HCT116 (cell line): ENCODE measurements around the gene CELF4. TPM values are rescaled to one million over a fixed set of nuclear protein-coding genes. Genes with fewer than 3 reads are reported as not detected.

Source experiments
- ATAC-seq: fragments of 200-7000 bp; cut with Tn5 transposase; 2 replicates; pipeline ENCODE4 v1.9.1; 2020; ENCODE audit warnings: mild to moderate bottlenecking, moderate library complexity
- BruUV-seq: library from RNA; stranded (reverse); fragments of 400-500 nt; replicated peaks from 2 replicates; lab custom pipeline; 2021; lab: Mats Ljungman, UMichigan
- CTCF ChIA-PET: fragments of 300-600 bp; sonication (Branson Sonifier 250); formaldehyde crosslinking; loops from one replicate; lab custom pipeline; 2021; ENCODE audit warnings: antibody characterized with exemption; lab: Charles Lee
- POLR2A ChIA-PET: fragments of 300-600, 350-600 bp; sonication (Branson Sonifier 250); formaldehyde crosslinking; loops from one replicate; lab custom pipeline; 2021; ENCODE audit warnings: antibody characterized with exemption; lab: Charles Lee
- RAD21 ChIA-PET, 2 experiments: fragments of 300-600 bp; sonication (Branson Sonifier 250); formaldehyde crosslinking; loops; one replicate each; lab custom pipeline; 2023; ENCODE audit warnings: low total read pairs in 2 of 2; ENCODE audit not compliant: uncharacterized antibody in 2 of 2, unreplicated experiment in 2 of 2, low non-redundant PET in 1 of 2; lab: Charles Lee
- DNase-seq: peaks from one replicate; pipeline ENCODE4 v3.0.0-alpha.2; 2010; ENCODE audit warnings: low read depth, low spot score
- H2AFZ ChIP-seq: fragments of 200-600 bp; shearing (Covaris generic), sonication (generic); 2 replicates; pipeline ENCODE4 v1.6.1; 2017; ENCODE audit warnings: low read depth, mixed run types, mixed read lengths, antibody characterized with exemption, low read length; ENCODE audit not compliant: poor library complexity, severe bottlenecking
- H3K27ac ChIP-seq: 2 replicates; pipeline ENCODE4 v1.5.1; 2012; ENCODE audit warnings: low read depth, low read length
- H3K27me3 ChIP-seq: fragments of 200-600 bp; sonication (generic); 2 replicates; pipeline ENCODE4 v1.6.1; 2016; ENCODE audit warnings: mixed run types, low read length, mixed read lengths; ENCODE audit not compliant: insufficient read depth
- H3K36me3 ChIP-seq, 2 experiments: fragments of 200-500 bp in 1 of 2; fragments of 200-600 bp in 1 of 2; sonication (Bioruptor generic) in 1 of 2; sonication (generic) in 1 of 2; 2 replicates each; pipeline versions ENCODE4 v1.5.1 to v1.6.1; 2014 to 2016; ENCODE audit warnings: low read length in 2 of 2, inconsistent platforms in 1 of 2, mixed read lengths in 1 of 2, mixed run types in 1 of 2; ENCODE audit not compliant: insufficient read depth in 2 of 2, control insufficient read depth in 1 of 2
- H3K4me1 ChIP-seq, 2 experiments: fragments of 200-600 bp in 1 of 2; sonication (generic) in 1 of 2; 2 replicates each; pipeline versions ENCODE4 v1.5.1 to v1.6.1; 2012 to 2017; ENCODE audit warnings: low read length in 2 of 2, inconsistent platforms in 1 of 2, mild to moderate bottlenecking in 1 of 2, mixed read lengths in 1 of 2, mixed run types in 1 of 2, moderate library complexity in 1 of 2; ENCODE audit not compliant: insufficient read depth in 2 of 2, control insufficient read depth in 1 of 2
- H3K4me2 ChIP-seq: fragments of 200-600 bp; sonication (generic); 2 replicates; pipeline ENCODE4 v1.6.1; 2017; ENCODE audit warnings: mixed run types, low read length, mixed read lengths
- H3K4me3 ChIP-seq, 2 experiments: fragments of 200-600 bp in 1 of 2; sonication (generic) in 1 of 2; replicated peaks in 1 of 2; 2 replicates each; pipeline ENCODE4 v1.5.1; 2011 to 2016; ENCODE audit warnings: low read length in 2 of 2, control low read depth in 1 of 2, low read depth in 1 of 2, mild to moderate bottlenecking in 1 of 2, mixed read lengths in 1 of 2, mixed run types in 1 of 2
- H3K79me2 ChIP-seq: fragments of 200-600 bp; sonication (generic); 2 replicates; pipeline ENCODE4 v1.6.1; 2017; ENCODE audit warnings: mild to moderate bottlenecking, mixed run types, low read length, moderate library complexity, mixed read lengths; ENCODE audit not compliant: insufficient read depth
- H3K9ac ChIP-seq: fragments of 200-600 bp; sonication (generic); 2 replicates; pipeline ENCODE4 v1.6.1; 2016; ENCODE audit warnings: low read length, mixed read lengths
- H3K9me2 ChIP-seq: fragments of 200-600 bp; sonication (generic), shearing (Covaris generic); 2 replicates; pipeline ENCODE4 v1.6.1; 2017; ENCODE audit warnings: mixed run types, mild to moderate bottlenecking, moderate library complexity; ENCODE audit not compliant: insufficient read depth
- H3K9me3 ChIP-seq, 2 experiments: fragments of 200-500 bp in 1 of 2; fragments of 200-600 bp in 1 of 2; sonication (Bioruptor generic) in 1 of 2; sonication (generic) in 1 of 2; 2 replicates each; pipeline ENCODE4 v1.6.1; 2014 to 2017; ENCODE audit warnings: low read length in 2 of 2, mixed read lengths in 2 of 2, inconsistent platforms in 1 of 2, low read depth in 1 of 2, mild to moderate bottlenecking in 1 of 2, mixed run types in 1 of 2, moderate library complexity in 1 of 2; ENCODE audit not compliant: control insufficient read depth in 1 of 2, insufficient read depth in 1 of 2
- H4K20me1 ChIP-seq: fragments of 200-600 bp; sonication (generic), shearing (Covaris generic); 2 replicates; pipeline ENCODE4 v1.6.1; 2017; ENCODE audit warnings: mixed run types, mild to moderate bottlenecking, moderate library complexity; ENCODE audit not compliant: insufficient read depth
- ELF1 ChIP-seq: IDR thresholded peaks from 2 replicates; pipeline ENCODE4 v1.6.1; 2012; ENCODE audit warnings: low read depth, borderline replicate concordance
- SIN3A ChIP-seq: IDR thresholded peaks from 2 replicates; pipeline ENCODE4 v1.6.1; 2012; ENCODE audit warnings: low read depth
- SP1 ChIP-seq: IDR thresholded peaks from 2 replicates; pipeline ENCODE4 v1.6.1; 2012; ENCODE audit warnings: low read depth
- intact Hi-C: fragments of 100-400 bp; cut with micrococcal nuclease; formaldehyde crosslinking; loops from 2 replicates; pipeline ENCODE4 v1.10.0; 2022
- total RNA-seq: library from RNA; stranded (reverse); gene quantifications from one replicate; pipeline ENCODE4 v1.2.1, GENCODE V29; 2021; ENCODE audit not compliant: unreplicated experiment
- TF ChIP-seq, protein P1 (sequence below): IDR thresholded peaks from 2 replicates; pipeline ENCODE4 v1.6.1; 2011; ENCODE audit warnings: mild to moderate bottlenecking, low read length, moderate library complexity; ENCODE audit not compliant: insufficient replicate concordance; ENCODE audit errors: extremely low read depth
- TF ChIP-seq, protein P2 (sequence below): IDR thresholded peaks from 2 replicates; pipeline ENCODE4 v1.6.1; 2012; ENCODE audit warnings: low read depth

CELF4 gene
- total RNA-seq, 1 experiment from 2014 or later: not detected

DNA sequence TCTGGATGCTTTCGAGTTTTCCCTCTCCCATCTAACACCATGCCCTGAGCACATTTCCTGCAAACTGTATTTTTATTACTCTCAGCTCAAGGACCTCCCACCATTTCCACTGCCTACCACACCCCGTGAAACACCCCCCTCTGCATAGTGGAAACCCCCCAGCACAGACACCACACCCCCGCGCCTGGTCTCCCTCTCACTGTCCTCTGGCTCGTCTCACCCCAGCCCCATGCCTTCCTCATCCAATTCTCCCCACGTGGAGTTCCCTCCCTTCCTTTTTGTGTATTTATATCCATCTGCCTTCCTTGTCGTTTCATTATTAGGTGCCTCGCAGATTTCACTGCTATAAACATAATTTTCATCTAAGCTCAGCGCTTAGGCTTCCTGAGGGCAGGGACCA lies 307.5 kb downstream of the CELF4 start:
- H3K79me2 ChIP-seq: no peaks in the 10 kb centered on the region
- no peaks in the 10 kb centered on the region for H4K20me1 ChIP-seq
- intact Hi-C loops: no loop called here
- peaks cover 29% of the 10 kb centered on the region for H3K27me3 ChIP-seq
- TF ChIP-seq SIN3A (no peak), ELF1 (no peak)
- no peaks in the 10 kb centered on the region for H3K9me2 ChIP-seq
- H3K9ac ChIP-seq: no peak overlapping the region
- DNase-seq: no peak
- H3K36me3 ChIP-seq: no peaks in the 10 kb centered on the region
- POLR2A ChIA-PET: no interaction called here
- no peak overlapping the region for H3K4me2 ChIP-seq
- RAD21 ChIA-PET: no interaction called here
- BruUV-seq: no TSS peak
- H3K27ac ChIP-seq: no peak overlapping the region
- CTCF ChIA-PET: no interaction called here
- no peaks in the 10 kb centered on the region for H3K9me3 ChIP-seq
- no peak overlapping the region for H3K4me3 ChIP-seq
- ATAC-seq: no peak
- no peak overlapping the region for H2AFZ ChIP-seq
- no peaks in the 10 kb centered on the region for H3K4me1 ChIP-seq

GRCh38 chr18:37254973-37255372 lies 310.6 kb downstream of the CELF4 start:
- BruUV-seq: no TSS peak
- intact Hi-C loops: no loop called here
- no peak overlapping the region for H3K9ac ChIP-seq
- no peaks in the 10 kb centered on the region for H3K9me2 ChIP-seq
- ATAC-seq (no peak), DNase-seq (no peak)
- RAD21 ChIA-PET: no interaction called here
- TF ChIP-seq, protein P1, sequence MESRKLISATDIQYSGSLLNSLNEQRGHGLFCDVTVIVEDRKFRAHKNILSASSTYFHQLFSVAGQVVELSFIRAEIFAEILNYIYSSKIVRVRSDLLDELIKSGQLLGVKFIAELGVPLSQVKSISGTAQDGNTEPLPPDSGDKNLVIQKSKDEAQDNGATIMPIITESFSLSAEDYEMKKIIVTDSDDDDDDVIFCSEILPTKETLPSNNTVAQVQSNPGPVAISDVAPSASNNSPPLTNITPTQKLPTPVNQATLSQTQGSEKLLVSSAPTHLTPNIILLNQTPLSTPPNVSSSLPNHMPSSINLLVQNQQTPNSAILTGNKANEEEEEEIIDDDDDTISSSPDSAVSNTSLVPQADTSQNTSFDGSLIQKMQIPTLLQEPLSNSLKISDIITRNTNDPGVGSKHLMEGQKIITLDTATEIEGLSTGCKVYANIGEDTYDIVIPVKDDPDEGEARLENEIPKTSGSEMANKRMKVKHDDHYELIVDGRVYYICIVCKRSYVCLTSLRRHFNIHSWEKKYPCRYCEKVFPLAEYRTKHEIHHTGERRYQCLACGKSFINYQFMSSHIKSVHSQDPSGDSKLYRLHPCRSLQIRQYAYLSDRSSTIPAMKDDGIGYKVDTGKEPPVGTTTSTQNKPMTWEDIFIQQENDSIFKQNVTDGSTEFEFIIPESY: no peak
- TF ChIP-seq SP1: no peak
- TF ChIP-seq, protein P2, sequence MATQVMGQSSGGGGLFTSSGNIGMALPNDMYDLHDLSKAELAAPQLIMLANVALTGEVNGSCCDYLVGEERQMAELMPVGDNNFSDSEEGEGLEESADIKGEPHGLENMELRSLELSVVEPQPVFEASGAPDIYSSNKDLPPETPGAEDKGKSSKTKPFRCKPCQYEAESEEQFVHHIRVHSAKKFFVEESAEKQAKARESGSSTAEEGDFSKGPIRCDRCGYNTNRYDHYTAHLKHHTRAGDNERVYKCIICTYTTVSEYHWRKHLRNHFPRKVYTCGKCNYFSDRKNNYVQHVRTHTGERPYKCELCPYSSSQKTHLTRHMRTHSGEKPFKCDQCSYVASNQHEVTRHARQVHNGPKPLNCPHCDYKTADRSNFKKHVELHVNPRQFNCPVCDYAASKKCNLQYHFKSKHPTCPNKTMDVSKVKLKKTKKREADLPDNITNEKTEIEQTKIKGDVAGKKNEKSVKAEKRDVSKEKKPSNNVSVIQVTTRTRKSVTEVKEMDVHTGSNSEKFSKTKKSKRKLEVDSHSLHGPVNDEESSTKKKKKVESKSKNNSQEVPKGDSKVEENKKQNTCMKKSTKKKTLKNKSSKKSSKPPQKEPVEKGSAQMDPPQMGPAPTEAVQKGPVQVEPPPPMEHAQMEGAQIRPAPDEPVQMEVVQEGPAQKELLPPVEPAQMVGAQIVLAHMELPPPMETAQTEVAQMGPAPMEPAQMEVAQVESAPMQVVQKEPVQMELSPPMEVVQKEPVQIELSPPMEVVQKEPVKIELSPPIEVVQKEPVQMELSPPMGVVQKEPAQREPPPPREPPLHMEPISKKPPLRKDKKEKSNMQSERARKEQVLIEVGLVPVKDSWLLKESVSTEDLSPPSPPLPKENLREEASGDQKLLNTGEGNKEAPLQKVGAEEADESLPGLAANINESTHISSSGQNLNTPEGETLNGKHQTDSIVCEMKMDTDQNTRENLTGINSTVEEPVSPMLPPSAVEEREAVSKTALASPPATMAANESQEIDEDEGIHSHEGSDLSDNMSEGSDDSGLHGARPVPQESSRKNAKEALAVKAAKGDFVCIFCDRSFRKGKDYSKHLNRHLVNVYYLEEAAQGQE: no peak
- no peaks in the 10 kb centered on the region for H3K36me3 ChIP-seq
- no peak overlapping the region for H2AFZ ChIP-seq
- no peak overlapping the region for H3K4me3 ChIP-seq
- H3K4me1 ChIP-seq: no peaks in the 10 kb centered on the region; a peak in 1 of 4 replicates
- no peak overlapping the region for H3K4me2 ChIP-seq
- H3K27me3 ChIP-seq: peaks cover 23% of the 10 kb centered on the region
- CTCF ChIA-PET: no interaction called here
- POLR2A ChIA-PET: no interaction called here
- H3K79me2 ChIP-seq: no peaks in the 10 kb centered on the region
- H3K9me3 ChIP-seq: no peaks in the 10 kb centered on the region
- no peaks in the 10 kb centered on the region for H4K20me1 ChIP-seq
- no peak overlapping the region for H3K27ac ChIP-seq
